Kidney epithelial cell (primary cell): ENCODE results near the gene WNT7A. TPM values are rescaled to one million over a fixed set of nuclear protein-coding genes. Genes with fewer than 3 reads are reported as not detected.

Source experiments
- DNase-seq: peaks from one replicate; pipeline ENCODE4 v3.0.0-alpha.2; 2010; ENCODE audit warnings: low read depth
- H3K27me3 ChIP-seq: 2 replicates; pipeline ENCODE4 v1.6.0; 2011; ENCODE audit warnings: low read length; ENCODE audit not compliant: control insufficient read depth, insufficient read depth
- H3K36me3 ChIP-seq: 2 replicates; pipeline ENCODE4 v1.5.1; 2011; ENCODE audit warnings: low read length; ENCODE audit not compliant: control insufficient read depth, insufficient read depth
- H3K4me3 ChIP-seq: 2 replicates; pipeline ENCODE4 v1.5.1; 2011; ENCODE audit warnings: low read depth, mild to moderate bottlenecking, control low read depth, low read length
- total RNA-seq: library from RNA; depleted of rRNA; stranded (reverse); fragments of >200 nt; gene quantifications from 2 replicates; pipeline ENCODE4 v1.2.3, GENCODE V29; 2015
- TF ChIP-seq, protein P1 (sequence below): IDR thresholded peaks from 2 replicates; pipeline ENCODE4 v1.5.1; 2011; ENCODE audit warnings: mild to moderate bottlenecking, moderate library complexity, low read length, control low read depth, inconsistent platforms; ENCODE audit not compliant: insufficient read depth, poor library complexity, severe bottlenecking

WNT7A gene
- total RNA-seq, 1 donor from 2014 or later, result 14.4 TPM

GRCh38 chr3:13815088-13815683 is 64.7 kb downstream of the WNT7A start:
- TF ChIP-seq, protein P1, sequence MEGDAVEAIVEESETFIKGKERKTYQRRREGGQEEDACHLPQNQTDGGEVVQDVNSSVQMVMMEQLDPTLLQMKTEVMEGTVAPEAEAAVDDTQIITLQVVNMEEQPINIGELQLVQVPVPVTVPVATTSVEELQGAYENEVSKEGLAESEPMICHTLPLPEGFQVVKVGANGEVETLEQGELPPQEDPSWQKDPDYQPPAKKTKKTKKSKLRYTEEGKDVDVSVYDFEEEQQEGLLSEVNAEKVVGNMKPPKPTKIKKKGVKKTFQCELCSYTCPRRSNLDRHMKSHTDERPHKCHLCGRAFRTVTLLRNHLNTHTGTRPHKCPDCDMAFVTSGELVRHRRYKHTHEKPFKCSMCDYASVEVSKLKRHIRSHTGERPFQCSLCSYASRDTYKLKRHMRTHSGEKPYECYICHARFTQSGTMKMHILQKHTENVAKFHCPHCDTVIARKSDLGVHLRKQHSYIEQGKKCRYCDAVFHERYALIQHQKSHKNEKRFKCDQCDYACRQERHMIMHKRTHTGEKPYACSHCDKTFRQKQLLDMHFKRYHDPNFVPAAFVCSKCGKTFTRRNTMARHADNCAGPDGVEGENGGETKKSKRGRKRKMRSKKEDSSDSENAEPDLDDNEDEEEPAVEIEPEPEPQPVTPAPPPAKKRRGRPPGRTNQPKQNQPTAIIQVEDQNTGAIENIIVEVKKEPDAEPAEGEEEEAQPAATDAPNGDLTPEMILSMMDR, result no peak
- peaks cover 2% of the 10 kb centered on the region for H3K27me3 ChIP-seq
- no peak overlapping the region for H3K4me3 ChIP-seq
- H3K36me3 ChIP-seq, result peaks cover 4% of the 10 kb centered on the region
- no peak for DNase-seq

DNA sequence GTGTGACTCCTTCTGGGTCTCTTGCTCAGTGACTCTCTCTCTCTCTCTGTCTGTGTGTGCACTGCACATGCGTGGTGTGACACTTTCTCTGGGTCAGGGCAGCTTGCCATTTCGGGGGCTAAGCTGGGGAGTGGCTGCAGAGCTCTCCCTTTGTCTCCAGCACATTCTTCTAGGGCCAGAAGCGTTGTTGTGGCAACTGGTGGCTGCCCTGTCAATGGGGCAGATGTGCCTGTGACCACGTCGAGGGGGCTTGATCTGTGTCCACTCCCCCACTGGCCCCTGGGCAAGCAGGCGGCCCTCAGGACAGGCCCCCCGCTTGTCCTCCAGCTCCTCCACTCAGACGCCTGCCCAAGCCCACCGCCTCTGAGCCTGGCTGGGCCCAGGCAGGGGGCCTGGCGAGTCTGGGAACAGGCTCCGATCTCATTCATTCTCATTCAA is 67.8 kb downstream of the WNT7A start:
- DNase-seq, result no peak
- TF ChIP-seq, protein P1, result no peak
- H3K4me3 ChIP-seq, result no peak overlapping the region
- peaks cover 2% of the 10 kb centered on the region for H3K36me3 ChIP-seq
- no peaks in the 10 kb centered on the region for H3K27me3 ChIP-seq

- no peaks in the 10 kb centered on the region for H3K27me3 ChIP-seq
- TF ChIP-seq, protein P1, result no peak
- H3K4me3 ChIP-seq, result no peak overlapping the region
- no peak for DNase-seq
- H3K36me3 ChIP-seq, result no peaks in the 10 kb centered on the region
Measured at GRCh38 chr3:13811614-13812013, 68.3 kb downstream of the WNT7A start.

- TF ChIP-seq, protein P1, result no peak
- Histone ChIP-seq H3K27me3 (no peaks in the 10 kb centered on the region), H3K4me3 (no peak overlapping the region), H3K36me3 (no peaks in the 10 kb centered on the region)
- DNase-seq, result no peak
Measured at GRCh38 chr3:13808550-13808949, 71.3 kb downstream of the WNT7A start.

- no peaks in the 10 kb centered on the region for H3K27me3 ChIP-seq
- DNase-seq, result peak; percentile 25
Measured at GRCh38 chr3:13801361-13802204, 78.3 kb downstream of the WNT7A start.

More at GRCh38 chr3:13801361-13802204, 78.3 kb downstream of the WNT7A start:
- TF ChIP-seq, protein P1, result no peak
- no peaks in the 10 kb centered on the region for H3K36me3 ChIP-seq
- H3K4me3 ChIP-seq, result no peak overlapping the region
